ENCODE results near the gene TMPRSS11F.

The TMPRSS11F gene

GRCh38 chr4:68070302-68070701 is 59.4 kb downstream of the TMPRSS11F start:
- in situ Hi-C loops (cut with HindIII; ENCODE audit: low pct_unique_long_range_greater_than_20kb, low sequenced_read_pairs), result no loop called here
- no peak for DNase-seq (ENCODE audit: low read depth in 1 of 2, low spot score in 1 of 2)
- no peak for TF ChIP-seq JUND (IDR thresholded peaks at IDR 0.05; ENCODE audit: low read depth)

- in situ Hi-C loops (cut with HindIII; ENCODE audit: low pct_unique_long_range_greater_than_20kb, low sequenced_read_pairs), result no loop called here
- no peak for DNase-seq (ENCODE audit: low read depth in 1 of 2, low spot score in 1 of 2)
- TF ChIP-seq JUND (IDR thresholded peaks at IDR 0.05; ENCODE audit: low read depth), result no peak
Measured at GRCh38 chr4:68062501-68062900, 67.2 kb downstream of the TMPRSS11F start.

GRCh38 chr4:68038272-68038671 is 91.4 kb downstream of the TMPRSS11F start:
- TF ChIP-seq JUND (IDR thresholded peaks at IDR 0.05; ENCODE audit: low read depth), result no peak
- in situ Hi-C loops (cut with HindIII; ENCODE audit: low pct_unique_long_range_greater_than_20kb, low sequenced_read_pairs), result no loop called here
- DNase-seq (ENCODE audit: low read depth in 1 of 2, low spot score in 1 of 2), result no peak

GRCh38 chr4:68021185-68021584 is 108.5 kb downstream of the TMPRSS11F start:
- no peak for TF ChIP-seq JUND (IDR thresholded peaks at IDR 0.05; ENCODE audit: low read depth)
- in situ Hi-C loops (cut with HindIII; ENCODE audit: low pct_unique_long_range_greater_than_20kb, low sequenced_read_pairs), result no loop called here
- no peak for DNase-seq (ENCODE audit: low read depth in 1 of 2, low spot score in 1 of 2)

GRCh38 chr4:68011684-68012083 is 118.0 kb downstream of the TMPRSS11F start:
- no peak for TF ChIP-seq JUND (IDR thresholded peaks at IDR 0.05; ENCODE audit: low read depth)
- in situ Hi-C loops (cut with HindIII; ENCODE audit: low pct_unique_long_range_greater_than_20kb, low sequenced_read_pairs), result no loop called here
- no peak for DNase-seq (ENCODE audit: low read depth in 1 of 2, low spot score in 1 of 2)
